Right lobe of liver (tissue), 4 donors: Measurements from ENCODE around the gene PPM1H.

Experiments
- POLR2A ChIP-seq: fragments of 450-650 bp; IDR thresholded peaks from one replicate; pipeline ENCODE4 v1.6.1; 2017; ENCODE audit warnings: antibody characterized with exemption, mild to moderate bottlenecking
- TF ChIP-seq, protein P1 (sequence below), 4 donors: fragments of 200-600 bp in 3 of 4; fragments of 450-650 bp in 1 of 4; IDR thresholded peaks; one replicate each; pipeline versions ENCODE4 v1.5.1 to v1.8.0; 2016 to 2022; ENCODE audit warnings: antibody characterized with exemption in 4 of 4, mild to moderate bottlenecking in 2 of 4
- donor health status: DM: no; HTN: no; CAD: no.
- donor health status: DM: no; HTN: no; CAD: no.
- donor health status: DM: no; HTN: yes; CAD: no.

DNA sequence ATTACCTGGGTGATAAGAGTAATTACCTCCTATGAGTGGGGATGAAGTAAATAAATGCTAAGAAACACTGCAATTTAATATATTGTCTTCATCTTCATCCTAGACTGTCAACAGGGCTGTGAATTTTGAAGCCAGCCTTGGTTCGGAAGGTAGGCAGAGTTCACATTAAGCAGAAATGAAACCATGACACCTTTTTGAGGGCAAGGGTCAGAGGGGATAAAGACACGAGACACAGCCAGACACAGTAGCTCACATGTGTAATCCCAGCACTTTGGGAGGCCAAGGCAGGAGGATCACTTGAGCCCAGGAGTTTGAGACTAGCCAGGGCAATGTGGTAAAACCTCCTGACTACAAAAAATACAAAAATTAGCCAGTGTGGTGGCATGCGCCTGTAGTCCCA lies 243.6 kb downstream of the PPM1H start:
- TF ChIP-seq POLR2A = no peak
- TF ChIP-seq, protein P1, sequence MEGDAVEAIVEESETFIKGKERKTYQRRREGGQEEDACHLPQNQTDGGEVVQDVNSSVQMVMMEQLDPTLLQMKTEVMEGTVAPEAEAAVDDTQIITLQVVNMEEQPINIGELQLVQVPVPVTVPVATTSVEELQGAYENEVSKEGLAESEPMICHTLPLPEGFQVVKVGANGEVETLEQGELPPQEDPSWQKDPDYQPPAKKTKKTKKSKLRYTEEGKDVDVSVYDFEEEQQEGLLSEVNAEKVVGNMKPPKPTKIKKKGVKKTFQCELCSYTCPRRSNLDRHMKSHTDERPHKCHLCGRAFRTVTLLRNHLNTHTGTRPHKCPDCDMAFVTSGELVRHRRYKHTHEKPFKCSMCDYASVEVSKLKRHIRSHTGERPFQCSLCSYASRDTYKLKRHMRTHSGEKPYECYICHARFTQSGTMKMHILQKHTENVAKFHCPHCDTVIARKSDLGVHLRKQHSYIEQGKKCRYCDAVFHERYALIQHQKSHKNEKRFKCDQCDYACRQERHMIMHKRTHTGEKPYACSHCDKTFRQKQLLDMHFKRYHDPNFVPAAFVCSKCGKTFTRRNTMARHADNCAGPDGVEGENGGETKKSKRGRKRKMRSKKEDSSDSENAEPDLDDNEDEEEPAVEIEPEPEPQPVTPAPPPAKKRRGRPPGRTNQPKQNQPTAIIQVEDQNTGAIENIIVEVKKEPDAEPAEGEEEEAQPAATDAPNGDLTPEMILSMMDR (IDR thresholded peaks at IDR 0.05) = no peak
